Measurements from ENCODE around the gene SARDH. TPM values are rescaled to one million over a fixed set of nuclear protein-coding genes. Genes with fewer than 3 reads are reported as not detected.

The SARDH gene
- total and polyA plus RNA-seq, 4 donors = 6.9 to 10.5 (median 8.8) TPM

Other genes starting within 250 kb of the SARDH start
- gene MYMK, start 213.4 kb downstream of the SARDH start, total RNA-seq = not detected
- gene MYMK, start 213.4 kb downstream of the SARDH start, polyA plus RNA-seq (ENCODE audit: insufficient read length in 2 of 2) = under 1 TPM in 1 of 2 donors, not detected in 1; 0.26 TPM
- 1 to 10 TPM; 3.7 to 6.9 TPM for gene ADAMTSL2, start 203.6 kb downstream of the SARDH start, total RNA-seq
- 1 to 10 TPM; 8.6 to 9.0 TPM for gene ADAMTSL2, start 203.6 kb downstream of the SARDH start, polyA plus RNA-seq (ENCODE audit: insufficient read length in 2 of 2)
- gene FAM163B, start 129.0 kb downstream of the SARDH start, total RNA-seq = 10 to 100 TPM in 1 of 2 donors, 1 to 10 TPM in 1; 5.0 to 13.5 TPM
- 10 to 100 TPM; 22.2 to 29.1 TPM for gene FAM163B, start 129.0 kb downstream of the SARDH start, polyA plus RNA-seq (ENCODE audit: insufficient read length in 2 of 2)
- under 1 TPM in 1 of 2 donors, not detected in 1; 0.50 TPM for gene DBH, start 102.0 kb downstream of the SARDH start, total RNA-seq
- 1 to 10 TPM; 1.3 to 2.2 TPM for gene DBH, start 102.0 kb downstream of the SARDH start, polyA plus RNA-seq (ENCODE audit: insufficient read length in 2 of 2)